Sigmoid colon (tissue), 7 donors: ENCODE results near the gene CPN2. TPM values are rescaled to one million over a fixed set of nuclear protein-coding genes. Genes with fewer than 3 reads are reported as not detected.
A peak's percentile ranks its signal among the peaks of the same experiment; 100 is the strongest.

Source experiments
- DNase-seq: peaks from one replicate; pipeline ENCODE4 v3.0.0-alpha.2; 2019
- H3K27ac ChIP-seq, 4 donors: fragments of 200-600 bp; sonication (generic); one replicate each; pipeline ENCODE4 v1.5.1; 2016 to 2019; ENCODE audit warnings: mild to moderate bottlenecking in 1 of 4
- H3K27me3 ChIP-seq, 3 donors: fragments of 200-600 bp; sonication (generic); one replicate each; pipeline ENCODE4 v1.5.1; 2019; ENCODE audit warnings: mild to moderate bottlenecking in 1 of 3
- H3K36me3 ChIP-seq, 4 donors: fragments of 200-600 bp; sonication (generic); one replicate each; pipeline ENCODE4 v1.5.1; 2016 to 2019
- H3K4me1 ChIP-seq, 4 donors: fragments of 200-600 bp; sonication (generic); one replicate each; pipeline ENCODE4 v1.5.1; 2017 to 2019
- H3K4me3 ChIP-seq, 4 donors: fragments of 200-600 bp; sonication (generic); one replicate each; pipeline ENCODE4 v1.5.1; 2017 to 2019; ENCODE audit warnings: mild to moderate bottlenecking in 2 of 4, moderate library complexity in 1 of 4
- H3K9me3 ChIP-seq, 4 donors: fragments of 200-600 bp in 3 of 4; sonication (generic) in 3 of 4; one replicate each; pipeline versions ENCODE4 v1.5.1 to v1.6.1; 2013 to 2019
- EP300 ChIP-seq, 4 donors: sonication (generic); formaldehyde crosslinking; IDR thresholded peaks; one replicate each; pipeline ENCODE4 v1.6.1; 2017; ENCODE audit warnings: antibody characterized with exemption in 4 of 4
- POLR2A ChIP-seq, 2 donors: fragments of 450-650 bp; IDR thresholded peaks; one replicate each; pipeline ENCODE4 v1.6.1; 2016; ENCODE audit warnings: antibody characterized with exemption in 2 of 2, mild to moderate bottlenecking in 2 of 2, moderate library complexity in 2 of 2
- POLR2AphosphoS5 ChIP-seq, 4 donors: sonication (generic); formaldehyde crosslinking; IDR thresholded peaks; one replicate each; pipeline ENCODE4 v1.6.1; 2017; ENCODE audit warnings: antibody characterized with exemption in 4 of 4
- WGBS, 2 donors: extraction: QIAGEN DNeasy Blood & Tissue Kit; methylation state at CpG; one replicate each; pipeline ENCODE4 v1.1.7; 2013; 5-methylcytosine and 5-hydroxymethylcytosine counted together
- intact Hi-C: fragments of 100-400 bp; cut with DNase I; formaldehyde crosslinking; loops from one replicate; pipeline ENCODE4 v1.15.1; 2023
- polyA plus RNA-seq, 3 donors: library from polyadenylated mRNA; stranded (reverse); fragments of 200-250 nt; gene quantifications; one replicate each; pipeline ENCODE4 v1.2.3, GENCODE V29; 2013
- total RNA-seq, 4 donors: library from RNA; depleted of rRNA; stranded (reverse); fragments of >200 nt; gene quantifications; one replicate each; pipeline ENCODE4 v1.1.0, GENCODE V29; 2016
- TF ChIP-seq, protein P1 (sequence below), 4 experiments: fragments of 450-650 bp in 3 of 4; fragments of 200-600 bp in 1 of 4; IDR thresholded peaks; one replicate each; pipeline ENCODE4 v1.5.1; 2016 to 2019; ENCODE audit warnings: antibody characterized with exemption in 4 of 4, mild to moderate bottlenecking in 3 of 4, moderate library complexity in 2 of 4
- donor health status: healthy with polysubstance abuse.
- donor health status: Bipolar disorder and iron deficiency.
- donor health status: healthy.

The CPN2 gene
- total and polyA plus RNA-seq, 7 donors, result 0.01 TPM; not detected in 6

DNA sequence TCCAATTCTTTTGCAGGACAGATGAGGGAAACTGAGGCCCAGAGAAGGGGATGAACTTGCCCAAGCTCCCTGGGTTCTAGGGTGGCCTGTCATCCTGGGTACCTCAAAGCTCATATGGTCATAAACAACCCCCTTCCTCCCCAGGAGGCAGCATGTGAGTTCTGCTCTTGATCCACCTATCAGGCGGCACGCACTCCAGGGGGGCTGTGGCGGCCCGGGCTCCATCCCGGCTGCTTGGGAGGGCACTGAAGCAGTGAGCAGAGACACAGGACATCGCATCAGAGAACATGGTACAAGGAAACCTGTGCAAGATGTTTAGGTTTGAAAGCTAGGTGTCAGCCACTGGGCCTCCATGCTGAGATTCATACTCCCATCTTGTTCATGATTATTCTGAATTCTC, 34.2 kb downstream of the CPN2 start:
- Histone ChIP-seq H3K27me3 (no peaks in the 10 kb centered on the region), H3K9me3 (no peaks in the 10 kb centered on the region), H3K36me3 (no peaks in the 10 kb centered on the region), H3K4me1 (peaks cover 0 to 41% (median 37%) of the 10 kb centered on the region in 4 donors), H3K27ac (no peak overlapping the region), H3K4me3 (no peak overlapping the region)
- TF ChIP-seq POLR2A (IDR thresholded peaks at IDR 0.05) (no peak), POLR2AphosphoS5 (IDR thresholded peaks at IDR 0.05) (no peak), EP300 (IDR thresholded peaks at IDR 0.05) (no peak)
- TF ChIP-seq, protein P1, sequence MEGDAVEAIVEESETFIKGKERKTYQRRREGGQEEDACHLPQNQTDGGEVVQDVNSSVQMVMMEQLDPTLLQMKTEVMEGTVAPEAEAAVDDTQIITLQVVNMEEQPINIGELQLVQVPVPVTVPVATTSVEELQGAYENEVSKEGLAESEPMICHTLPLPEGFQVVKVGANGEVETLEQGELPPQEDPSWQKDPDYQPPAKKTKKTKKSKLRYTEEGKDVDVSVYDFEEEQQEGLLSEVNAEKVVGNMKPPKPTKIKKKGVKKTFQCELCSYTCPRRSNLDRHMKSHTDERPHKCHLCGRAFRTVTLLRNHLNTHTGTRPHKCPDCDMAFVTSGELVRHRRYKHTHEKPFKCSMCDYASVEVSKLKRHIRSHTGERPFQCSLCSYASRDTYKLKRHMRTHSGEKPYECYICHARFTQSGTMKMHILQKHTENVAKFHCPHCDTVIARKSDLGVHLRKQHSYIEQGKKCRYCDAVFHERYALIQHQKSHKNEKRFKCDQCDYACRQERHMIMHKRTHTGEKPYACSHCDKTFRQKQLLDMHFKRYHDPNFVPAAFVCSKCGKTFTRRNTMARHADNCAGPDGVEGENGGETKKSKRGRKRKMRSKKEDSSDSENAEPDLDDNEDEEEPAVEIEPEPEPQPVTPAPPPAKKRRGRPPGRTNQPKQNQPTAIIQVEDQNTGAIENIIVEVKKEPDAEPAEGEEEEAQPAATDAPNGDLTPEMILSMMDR (IDR thresholded peaks at IDR 0.05), result no peak
- intact Hi-C loops, result loop anchor here (5.0 kb wide), 1 partner anchor 650 kb away; no protein-coding TSS in a partner anchor
- DNase-seq, result no peak
- WGBS, 2 donors, result 94 to 98% methylated on average over 6 of the region's 6 CpGs

DNA sequence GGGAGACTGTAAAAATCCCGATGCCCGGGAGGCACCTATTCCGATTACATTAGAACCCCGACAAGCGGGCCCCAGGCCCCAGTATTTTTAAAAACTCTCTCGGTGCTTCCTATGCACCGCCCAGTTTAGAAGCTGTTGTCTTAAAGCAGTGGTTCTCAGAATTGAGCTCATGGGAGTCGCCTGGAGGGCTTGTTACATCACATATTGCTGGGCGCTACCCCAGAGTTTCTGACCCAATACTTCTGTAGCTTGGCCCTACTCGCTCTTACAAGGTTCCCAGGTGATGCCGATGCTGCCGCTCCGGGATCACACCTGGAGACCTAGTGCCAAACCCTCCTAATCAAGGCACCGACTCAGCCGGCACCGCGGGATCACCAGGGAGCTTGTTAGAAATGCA, 35.2 kb downstream of the CPN2 start:
- H3K27me3 ChIP-seq, result no peaks in the 10 kb centered on the region
- no peaks in the 10 kb centered on the region for H3K36me3 ChIP-seq
- no peaks in the 10 kb centered on the region for H3K9me3 ChIP-seq
- peak overlapping the region in 3 of 4 donors; percentile 58 to 90 (median 70) for H3K27ac ChIP-seq
- H3K4me3 ChIP-seq, result peak overlapping the region in 3 of 4 donors; percentile 32 to 49 (median 47)
- intact Hi-C loops, result loop anchor here (1.0 to 5.0 kb wide), 5 partner anchors 182 to 649 kb away; no protein-coding TSS in a partner anchor
- 27 to 45% methylated on average over 17 of the region's 17 CpGs for WGBS, 2 donors
- H3K4me1 ChIP-seq, result peaks cover 0 to 48% (median 42%) of the 10 kb centered on the region in 4 donors
- TF ChIP-seq POLR2AphosphoS5 (IDR thresholded peaks at IDR 0.05) (no peak), POLR2A (IDR thresholded peaks at IDR 0.05) (no peak)
- TF ChIP-seq, protein P1 (IDR thresholded peaks at IDR 0.05), result peak in 1 of 4 experiments; percentile 2
- peak; percentile 75 for DNase-seq

DNA sequence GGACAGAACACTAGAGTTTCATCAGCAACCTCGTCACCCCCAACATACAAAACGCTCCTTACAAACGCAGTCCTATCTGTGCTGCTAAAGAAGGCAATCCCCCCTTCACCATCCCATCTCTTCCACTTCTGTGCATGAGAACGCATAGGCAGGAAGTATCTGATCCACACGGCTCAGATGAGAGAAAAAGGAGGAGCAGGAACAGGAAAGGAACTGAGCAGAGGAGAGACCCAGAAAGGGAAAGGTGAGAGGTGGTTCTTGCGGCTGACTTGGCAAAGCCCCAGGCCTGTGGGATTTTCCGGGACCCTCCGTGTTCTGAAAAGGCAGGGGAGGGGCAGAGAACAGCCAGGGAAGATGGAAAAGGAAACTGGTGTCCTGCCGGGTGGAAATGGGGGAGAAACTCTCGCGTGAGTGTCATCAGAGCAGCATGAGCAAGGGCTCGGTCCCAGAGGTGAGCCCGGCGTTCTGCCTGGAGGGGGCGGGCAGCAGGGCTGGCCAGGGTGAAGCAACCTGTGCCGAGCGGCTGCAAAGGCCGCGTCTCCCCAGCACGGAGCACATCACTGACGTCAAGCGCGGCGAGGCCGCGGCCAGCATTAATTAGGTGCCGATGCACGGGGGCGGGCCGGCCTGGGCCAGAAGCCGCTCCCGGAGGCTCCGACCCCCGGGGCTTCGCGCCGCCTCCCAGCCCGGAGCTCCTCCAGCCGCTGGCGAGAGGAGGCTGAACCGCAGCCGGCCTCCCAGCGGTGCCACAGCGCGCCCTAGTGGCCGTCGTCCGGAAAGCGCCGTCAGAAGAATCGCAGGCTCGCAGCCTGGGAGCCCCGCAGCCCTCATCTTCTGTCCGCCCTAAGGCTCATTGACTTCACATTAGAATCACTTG, 35.8 kb downstream of the CPN2 start:
- DNase-seq, result peak; percentile 94
- no peak for TF ChIP-seq POLR2A (IDR thresholded peaks at IDR 0.05)
- TF ChIP-seq, protein P1 (IDR thresholded peaks at IDR 0.05), result peak; percentile 82 to 92 (median 88)
- peak in 3 of 4 donors; percentile 1 to 44 (median 35) for TF ChIP-seq EP300 (IDR thresholded peaks at IDR 0.05)
- TF ChIP-seq POLR2AphosphoS5 (IDR thresholded peaks at IDR 0.05), result peak in 3 of 4 donors; percentile 37 to 69 (median 60)
- H3K9me3 ChIP-seq, result no peaks in the 10 kb centered on the region
- H3K4me1 ChIP-seq, result peaks cover 0 to 48% (median 42%) of the 10 kb centered on the region in 4 donors
- peak overlapping the region; percentile 58 to 90 (median 74) for H3K27ac ChIP-seq
- 2 to 3% methylated on average over 54 of the region's 54 CpGs for WGBS, 2 donors
- H3K4me3 ChIP-seq, result peak overlapping the region; percentile 22 to 49 (median 40)
- H3K36me3 ChIP-seq, result no peaks in the 10 kb centered on the region
- no peaks in the 10 kb centered on the region for H3K27me3 ChIP-seq
- intact Hi-C loops, result loop anchor here (1.0 to 5.0 kb wide), 5 partner anchors 181 to 648 kb away; no protein-coding TSS in a partner anchor

GRCh38 chr3:194314388-194315068, 36.6 kb downstream of the CPN2 start:
- H3K27ac ChIP-seq, result peak overlapping the region; percentile 58 to 90 (median 82)
- TF ChIP-seq EP300 (IDR thresholded peaks at IDR 0.05), result no peak
- no peak for TF ChIP-seq POLR2A (IDR thresholded peaks at IDR 0.05)
- TF ChIP-seq, protein P1 (IDR thresholded peaks at IDR 0.05), result no peak
- TF ChIP-seq POLR2AphosphoS5 (IDR thresholded peaks at IDR 0.05), result no peak
- intact Hi-C loops, result loop anchor here (1.0 to 5.0 kb wide), 7 partner anchors 107 to 647 kb away; no protein-coding TSS in a partner anchor
- DNase-seq, result no peak
- no peaks in the 10 kb centered on the region for H3K36me3 ChIP-seq
- H3K9me3 ChIP-seq, result no peaks in the 10 kb centered on the region
- WGBS, 2 donors, result 76 to 89% methylated on average over 13 of the region's 13 CpGs
- no peak overlapping the region for H3K4me3 ChIP-seq
- no peaks in the 10 kb centered on the region for H3K27me3 ChIP-seq
- H3K4me1 ChIP-seq, result peaks cover 0 to 48% (median 42%) of the 10 kb centered on the region in 4 donors
